HCEC 1CT (cell line): ENCODE measurements around the gene CMTM1.
"Not testable (repeated sequence)": the region's sequence is repeated elsewhere in the genome, so short reads cannot be mapped to it uniquely, and the experiment has no call there.

Experiments
- DNase-seq: peaks from one replicate; pipeline ENCODE4 v3.0.0-alpha.2; 2017

The CMTM1 gene

DNA sequence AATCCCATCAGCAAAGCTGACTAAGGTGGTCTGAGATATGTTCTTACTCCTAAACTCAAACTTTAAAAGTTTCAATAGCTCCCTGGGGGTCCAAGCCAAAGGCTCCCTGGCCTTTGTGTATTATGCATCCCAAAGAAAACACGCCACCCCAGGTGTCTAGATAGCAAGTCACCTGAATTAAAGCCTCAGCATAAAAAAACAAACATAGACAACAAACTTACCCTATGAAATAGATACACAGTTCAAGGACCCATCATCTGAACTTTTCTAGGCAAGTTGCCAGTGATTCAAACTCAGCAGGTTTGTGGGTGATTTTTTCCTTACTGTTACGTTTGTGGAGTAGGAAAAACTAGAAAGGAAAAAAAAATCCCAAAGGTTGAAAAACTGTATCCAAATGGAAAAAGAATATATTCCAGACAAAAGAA, 50.8 kb downstream of the CMTM1 start:
- DNase-seq: no peak

DNA sequence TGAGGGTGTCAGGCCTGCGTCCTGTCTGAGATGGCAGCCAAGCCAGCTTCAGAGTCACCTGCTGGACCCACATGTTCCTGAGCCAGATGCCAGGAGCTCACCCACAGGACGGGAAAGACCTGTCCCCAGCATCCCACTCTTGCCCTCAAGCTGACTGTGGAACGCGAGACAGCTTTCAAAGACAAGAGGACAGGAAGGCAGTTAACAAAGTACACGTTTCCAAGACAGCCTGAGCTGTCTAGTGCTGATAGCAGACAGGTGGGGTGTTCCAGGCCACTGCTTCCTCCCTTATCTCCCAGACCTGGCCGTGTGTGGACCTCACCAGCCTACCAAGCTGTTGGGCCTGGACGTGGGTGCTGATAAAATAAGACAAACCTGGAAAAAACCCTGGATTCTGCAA, 51.5 kb downstream of the CMTM1 start:
- no peak for DNase-seq

DNA sequence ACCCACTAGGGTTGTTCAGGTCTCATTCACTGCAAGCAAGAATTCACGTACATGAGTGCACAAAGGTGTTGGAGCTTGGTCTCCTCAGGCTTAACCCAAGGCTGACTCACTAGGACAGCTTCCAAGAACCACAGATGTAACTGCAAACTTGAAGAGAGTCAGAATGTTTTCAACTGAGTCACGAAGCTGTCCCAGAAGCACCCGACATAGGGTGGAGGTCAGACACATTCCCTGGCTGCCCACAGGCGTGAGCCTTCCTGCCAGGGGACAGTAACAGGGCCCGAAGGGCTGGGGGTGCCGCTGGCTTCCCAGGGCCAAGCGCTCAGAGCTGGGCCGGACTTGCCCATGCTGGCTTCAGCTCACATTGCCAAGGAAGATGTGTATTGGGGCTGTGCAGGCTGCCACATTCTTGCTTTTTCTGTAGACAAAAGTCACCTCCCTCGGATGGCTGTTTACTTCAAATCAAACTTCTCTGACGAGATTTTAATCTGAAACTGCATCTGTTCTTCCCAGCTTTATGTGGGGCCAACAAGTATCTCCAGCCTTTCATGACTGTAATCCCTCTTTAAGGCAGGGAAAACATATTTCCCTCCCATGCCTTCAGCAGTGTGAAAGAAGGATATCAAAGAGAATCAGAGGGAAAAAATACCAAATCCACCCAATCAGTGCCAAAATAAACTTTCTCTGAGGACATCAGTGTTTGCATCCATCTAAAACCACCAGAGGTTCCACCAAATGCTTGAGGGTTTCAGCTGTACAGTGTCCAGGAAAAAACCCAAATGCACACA, 52.5 kb downstream of the CMTM1 start:
- peak; percentile 96 for DNase-seq

DNA sequence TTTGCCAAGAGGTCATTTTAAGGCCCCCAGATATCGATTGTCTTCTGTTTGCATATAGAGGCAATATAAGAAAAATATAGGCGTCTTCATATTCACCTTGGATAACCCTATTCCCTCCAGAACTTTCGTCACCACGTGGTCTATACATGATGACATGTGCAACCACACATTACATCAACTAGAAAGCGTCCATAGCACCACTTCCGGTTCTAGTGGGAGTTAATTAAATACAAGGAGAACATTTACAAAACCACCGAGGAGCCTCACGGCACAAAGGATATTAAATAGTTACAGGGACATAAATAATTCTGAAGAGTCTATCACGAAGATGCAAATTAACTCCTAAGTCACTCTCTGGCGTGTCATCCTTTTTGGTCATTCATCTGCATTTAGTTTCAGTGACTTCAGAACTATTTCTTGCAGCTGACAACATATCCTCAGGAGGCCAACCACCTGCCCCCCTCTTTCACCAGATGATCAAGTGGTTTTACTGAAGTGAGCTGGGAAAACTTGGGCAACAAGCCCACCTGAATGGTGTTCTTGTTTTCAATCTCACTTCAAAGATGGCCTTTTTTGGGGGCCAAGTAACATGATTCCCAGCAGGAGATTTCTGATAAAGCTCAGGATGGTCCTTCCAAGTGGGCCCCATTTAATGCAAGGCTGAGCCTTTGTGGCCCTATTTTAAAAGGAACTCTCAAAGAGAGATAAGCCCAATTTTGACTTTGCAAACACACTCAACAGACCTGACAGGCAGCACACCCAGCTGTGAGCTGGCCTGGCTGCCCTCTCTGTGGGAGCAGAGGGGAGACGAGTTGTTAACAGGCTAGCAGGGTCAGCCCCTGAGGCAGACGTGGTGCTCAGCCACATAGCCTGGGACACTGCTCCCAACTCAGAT, 53.5 kb downstream of the CMTM1 start:
- peak; percentile 68 for DNase-seq

DNA sequence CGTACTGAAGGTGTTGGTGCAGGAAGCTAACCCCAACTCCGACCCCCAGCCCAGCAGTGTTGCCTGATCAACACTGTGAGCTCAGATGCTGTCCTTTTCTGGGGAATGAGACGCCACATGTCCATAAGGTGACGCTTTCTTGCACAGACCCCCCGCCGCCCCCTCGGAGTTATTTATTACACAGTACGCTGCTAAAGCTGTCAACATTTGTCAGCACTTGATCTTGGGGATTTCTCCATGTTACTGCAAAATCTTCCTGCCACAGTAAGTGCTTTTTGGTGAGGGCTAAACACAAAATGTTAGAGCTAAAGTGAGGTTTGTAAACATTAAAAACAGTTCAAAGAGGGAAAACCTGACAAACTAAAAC, 54.2 kb downstream of the CMTM1 start:
- DNase-seq: no peak

DNA sequence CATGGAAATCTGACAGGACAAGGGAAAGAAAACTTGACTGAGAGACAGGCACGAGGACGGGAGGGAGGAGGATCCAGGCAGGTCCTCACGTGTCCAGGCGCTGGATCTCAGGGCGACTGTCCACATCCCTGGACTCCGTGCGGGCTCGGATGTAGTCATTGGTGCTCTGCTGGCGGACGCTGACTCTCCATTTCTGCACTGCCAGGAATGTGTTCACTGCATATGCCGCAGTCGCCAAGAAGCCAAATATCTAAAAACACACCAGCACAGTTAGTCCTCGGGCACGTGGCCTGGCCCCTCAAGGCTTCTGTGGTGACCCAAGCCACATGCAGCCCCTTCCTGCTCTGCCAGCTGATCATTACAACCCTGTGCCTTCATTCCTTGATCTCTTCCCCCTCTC, 55.7 kb downstream of the CMTM1 start:
- DNase-seq: no peak

DNA sequence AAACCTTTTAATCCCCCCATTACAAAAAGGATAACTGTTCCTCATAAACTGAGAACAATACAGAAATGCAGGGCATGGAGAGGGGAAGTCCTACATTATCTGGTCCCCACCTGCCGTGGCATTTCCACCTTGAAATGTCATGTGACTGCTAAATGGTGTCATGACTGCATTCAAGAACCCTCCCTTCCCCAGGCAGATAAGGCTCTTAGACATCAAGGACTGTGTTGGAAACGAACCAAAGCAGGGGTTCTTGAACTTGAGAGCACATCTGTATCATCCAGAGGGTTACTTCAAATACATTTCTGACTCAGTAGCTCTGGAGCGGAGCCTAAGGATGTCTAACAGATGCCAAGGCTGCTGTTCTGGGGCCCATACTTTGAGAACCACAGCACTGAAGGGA, 56.6 kb downstream of the CMTM1 start:
- no peak for DNase-seq

DNA sequence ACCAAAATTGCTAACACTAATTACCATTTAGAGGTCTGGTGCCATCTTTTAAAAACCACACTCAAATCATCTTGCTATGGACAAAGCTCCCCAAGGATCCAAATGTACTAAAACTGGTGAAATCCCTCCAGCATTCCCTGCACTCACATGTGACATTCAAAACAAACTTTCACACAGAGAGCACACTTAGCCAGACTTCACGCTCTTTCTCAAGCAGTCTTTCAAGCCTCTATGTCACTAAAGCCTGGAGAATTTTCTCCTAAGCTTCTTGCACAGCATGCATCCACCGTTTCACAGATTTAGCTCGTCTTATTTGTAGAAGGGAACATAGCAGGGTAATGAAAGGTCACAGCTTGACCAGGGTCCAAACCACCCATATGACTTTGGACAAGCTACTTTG, 57.5 kb downstream of the CMTM1 start:
- no peak for DNase-seq

DNA sequence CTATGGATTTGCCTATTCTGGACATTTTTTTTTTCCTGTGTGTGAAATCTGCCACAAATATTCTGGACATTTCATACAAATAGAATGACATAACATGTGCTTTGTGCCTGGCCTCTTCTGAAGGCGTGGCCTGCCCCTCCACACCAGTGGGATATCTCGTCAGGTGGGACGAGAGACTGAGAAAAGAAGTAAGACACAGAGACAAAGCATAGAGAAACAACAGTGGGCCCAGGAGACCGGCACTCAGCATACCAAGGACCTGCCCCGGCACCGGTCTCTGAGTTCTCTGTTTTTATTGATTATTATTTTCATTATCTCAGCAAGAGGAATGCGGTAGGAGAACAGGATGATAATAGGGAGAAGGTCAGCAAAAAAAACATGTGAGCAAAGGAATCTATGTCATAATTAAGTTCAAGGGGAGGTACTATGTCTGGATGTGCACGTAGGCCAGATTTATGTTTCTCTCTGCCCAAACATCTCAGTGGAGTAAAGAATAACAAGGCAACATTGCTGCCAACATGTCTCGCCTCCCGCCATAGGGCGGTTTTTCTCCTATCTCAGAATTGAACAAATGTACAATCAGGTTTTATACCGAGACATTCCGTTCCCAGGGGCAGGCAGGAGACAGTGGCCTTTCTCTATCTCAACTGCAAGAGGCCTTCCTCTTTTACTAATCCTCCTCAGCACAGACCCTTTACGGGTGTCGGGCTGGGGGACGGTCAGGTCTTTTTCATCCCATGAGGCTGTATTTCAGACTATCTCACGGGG, 61.6 kb downstream of the CMTM1 start:
- DNase-seq: not testable (repeated sequence)
